Sciatic nerve (tissue), 2 donors: Measurements from ENCODE around the gene TNS4. TPM values are rescaled to one million over a fixed set of nuclear protein-coding genes. Genes with fewer than 3 reads are reported as not detected.
"Not testable (repeated sequence)": the region's sequence is repeated elsewhere in the genome, so short reads cannot be mapped to it uniquely, and the experiment has no call there.

Experiments
- ATAC-seq: fragments of 200-7000 bp; cut with Tn5 transposase; one replicate; pipeline ENCODE4 v1.9.1; 2020; ENCODE audit warnings: mild to moderate bottlenecking, moderate library complexity
- DNase-seq: peaks from one replicate; pipeline ENCODE4 v3.0.0-alpha.2; 2020; ENCODE audit warnings: low spot score
- intact Hi-C: fragments of 100-400 bp; cut with DNase I; formaldehyde crosslinking; loops from one replicate; pipeline ENCODE4 v1.14.2; 2022
- total RNA-seq: library from RNA; stranded (reverse); fragmentation: NEBNext Ultra II Directional; extraction: Animal tissue kit (Norgen Biotek cat#: 25700); gene quantifications from one replicate; pipeline ENCODE4 v1.2.1, GENCODE V29; 2021
- donor health status: DM: no; HTN: no; CAD: no.
- donor health status: DM: no; HTN: no; CAD: no.

TNS4 gene, protein sequence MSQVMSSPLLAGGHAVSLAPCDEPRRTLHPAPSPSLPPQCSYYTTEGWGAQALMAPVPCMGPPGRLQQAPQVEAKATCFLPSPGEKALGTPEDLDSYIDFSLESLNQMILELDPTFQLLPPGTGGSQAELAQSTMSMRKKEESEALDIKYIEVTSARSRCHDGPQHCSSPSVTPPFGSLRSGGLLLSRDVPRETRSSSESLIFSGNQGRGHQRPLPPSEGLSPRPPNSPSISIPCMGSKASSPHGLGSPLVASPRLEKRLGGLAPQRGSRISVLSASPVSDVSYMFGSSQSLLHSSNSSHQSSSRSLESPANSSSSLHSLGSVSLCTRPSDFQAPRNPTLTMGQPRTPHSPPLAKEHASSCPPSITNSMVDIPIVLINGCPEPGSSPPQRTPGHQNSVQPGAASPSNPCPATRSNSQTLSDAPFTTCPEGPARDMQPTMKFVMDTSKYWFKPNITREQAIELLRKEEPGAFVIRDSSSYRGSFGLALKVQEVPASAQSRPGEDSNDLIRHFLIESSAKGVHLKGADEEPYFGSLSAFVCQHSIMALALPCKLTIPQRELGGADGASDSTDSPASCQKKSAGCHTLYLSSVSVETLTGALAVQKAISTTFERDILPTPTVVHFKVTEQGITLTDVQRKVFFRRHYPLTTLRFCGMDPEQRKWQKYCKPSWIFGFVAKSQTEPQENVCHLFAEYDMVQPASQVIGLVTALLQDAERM
- total RNA-seq, result 0.36 TPM

DNA sequence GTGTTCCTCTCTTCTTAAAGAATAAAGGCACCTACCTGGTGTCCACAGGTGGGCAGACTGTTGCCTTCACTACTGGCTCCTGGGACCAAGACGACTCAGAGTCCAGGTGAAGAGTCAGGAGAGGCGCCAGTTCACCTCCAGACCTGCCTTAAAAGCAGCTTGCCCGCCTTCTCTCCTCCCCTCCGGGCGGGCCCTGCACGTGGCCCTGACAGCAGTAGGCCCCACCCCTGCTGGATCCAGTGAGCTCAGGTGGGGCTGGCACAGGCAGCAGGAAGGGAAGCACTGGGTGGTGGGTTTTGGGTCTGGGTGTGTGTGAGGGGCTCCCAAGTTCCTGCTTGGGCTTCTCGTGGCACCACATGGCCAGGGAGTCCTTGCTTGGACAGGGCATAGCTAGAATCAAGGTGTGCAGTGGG lies at the start of gene TNS4:
TNS4 (minus strand) TSS at position 125 of the 413 bp plus-strand sequence. CDS start 5,198 bp downstream, outside the sequence.
- no peak for DNase-seq
- intact Hi-C loops, result no loop called here
- ATAC-seq, result no peak

DNA sequence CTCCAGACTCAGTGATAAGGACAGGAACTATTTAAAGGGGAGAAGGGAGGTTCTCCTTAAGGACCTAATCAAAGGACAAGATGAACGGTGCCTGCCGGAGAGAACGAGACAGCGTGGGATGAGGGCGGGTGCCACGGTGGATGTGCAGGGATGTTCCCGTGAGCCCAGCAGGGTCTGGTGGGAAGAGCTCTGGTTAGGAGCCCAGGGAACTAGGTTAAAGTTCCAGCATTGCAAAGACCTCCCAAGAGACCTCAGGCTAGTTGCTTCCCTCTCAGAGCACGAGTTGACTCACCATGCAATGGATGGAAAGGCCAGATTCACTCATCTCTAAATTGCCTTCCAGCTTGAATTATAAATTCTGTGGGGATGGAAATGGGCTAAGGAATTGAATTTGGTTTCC lies 49.2 kb upstream of the TNS4 start:
- DNase-seq (peak; percentile 63), ATAC-seq (peak; percentile 12)
- intact Hi-C loops, result loop anchor here (10.0 kb wide), 2 partner anchors 116 to 246 kb away; partner anchors contain the start of gene RARA

DNA sequence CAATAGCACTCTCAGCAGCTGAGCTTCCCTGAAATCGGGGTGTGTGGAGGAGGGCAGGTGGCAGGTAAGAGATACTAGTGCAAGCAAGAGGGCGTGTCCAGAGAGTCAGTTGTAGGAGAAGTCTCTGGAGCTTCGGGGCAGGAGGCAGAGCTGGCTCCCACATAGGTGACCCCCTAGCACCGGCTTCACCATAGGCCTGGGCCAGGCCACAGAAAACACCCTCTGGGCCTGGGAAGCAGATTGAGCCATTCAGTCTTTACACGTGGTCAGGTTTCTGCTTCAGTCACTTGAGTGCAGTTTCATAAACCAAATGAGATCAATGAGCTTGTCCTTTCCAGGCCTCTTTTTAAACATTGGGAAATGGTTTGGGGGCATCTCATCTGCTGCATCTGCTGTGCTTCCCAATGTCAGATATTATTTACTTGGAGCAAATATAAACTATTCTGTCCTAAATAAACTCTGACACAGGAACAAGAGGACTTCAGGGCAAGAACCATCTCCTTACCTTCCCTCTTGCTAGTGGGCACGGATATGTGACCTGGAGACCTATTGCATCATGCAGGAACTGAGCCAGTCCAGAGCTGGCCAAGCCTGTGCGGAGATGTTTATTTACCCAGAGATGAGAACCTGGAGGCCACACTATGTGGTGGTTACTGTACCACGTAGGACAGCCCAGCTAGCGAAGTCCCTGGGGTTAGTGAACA lies 47.7 kb upstream of the TNS4 start:
- peak; percentile 54 for ATAC-seq

DNA sequence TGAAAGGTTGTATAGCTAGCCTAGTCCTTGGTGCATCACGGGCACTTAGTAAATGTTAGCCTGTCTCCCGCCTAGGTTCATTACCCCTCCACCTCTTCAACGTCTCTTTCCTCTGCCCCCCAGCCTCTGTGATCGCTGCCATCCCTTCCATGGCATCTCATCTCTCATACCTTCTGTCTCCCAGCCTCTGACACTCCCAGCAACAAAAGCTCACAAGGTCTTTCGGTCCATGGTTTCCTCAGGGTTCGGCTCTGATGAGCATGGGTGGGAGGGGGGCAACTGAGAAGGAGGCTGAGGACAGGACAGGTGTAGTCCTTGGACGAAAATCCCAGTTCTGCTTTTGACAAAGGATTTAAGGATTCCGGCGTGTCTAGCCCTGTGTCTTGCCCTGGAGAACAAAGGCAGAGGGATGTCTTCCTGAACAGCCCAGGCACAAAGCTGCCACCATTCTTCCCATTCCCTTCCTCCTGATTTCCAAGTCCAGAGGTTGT lies 47.1 kb upstream of the TNS4 start:
- DNase-seq (peak; percentile 33), ATAC-seq (no peak)
- intact Hi-C loops, result no loop called here

More for the DNA sequence above, 47.7 kb upstream of the TNS4 start:
- intact Hi-C loops, result no loop called here
- peak; percentile 68 for DNase-seq

DNA sequence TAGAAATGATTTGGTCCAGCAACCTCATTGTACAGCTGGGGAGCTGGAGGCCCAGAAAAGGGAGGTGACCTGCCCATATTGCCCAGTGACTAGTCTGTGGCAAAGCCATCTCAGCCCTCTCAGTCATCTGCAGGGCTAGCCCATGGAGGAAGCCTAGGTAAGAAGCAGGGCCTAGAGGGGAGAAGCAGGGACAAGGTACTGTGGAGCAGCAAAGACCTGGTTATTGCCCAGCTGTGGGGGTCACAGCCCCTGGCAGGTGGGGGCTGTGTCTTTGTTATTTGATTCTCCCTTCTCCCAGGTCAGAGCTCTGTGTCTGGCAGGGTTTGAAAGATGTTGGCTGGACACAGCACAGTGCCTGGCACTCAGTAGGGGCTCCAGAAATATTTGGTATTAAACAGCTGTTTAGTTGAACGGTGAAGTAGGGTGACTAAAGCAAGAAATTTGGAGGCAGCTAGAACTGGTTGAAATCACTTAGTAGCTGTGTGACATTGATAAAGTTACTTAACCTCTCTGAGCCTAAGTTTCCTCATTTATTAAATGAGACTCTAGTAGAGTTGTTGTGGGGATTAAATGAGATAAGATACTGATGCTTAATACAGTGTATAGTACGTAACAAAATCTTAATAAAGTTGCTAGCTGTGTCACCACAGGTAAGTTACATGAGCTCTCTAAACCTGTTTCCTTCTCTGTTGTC lies 46.5 kb upstream of the TNS4 start:
- DNase-seq, result no peak
- no peak for ATAC-seq
- intact Hi-C loops, result no loop called here

DNA sequence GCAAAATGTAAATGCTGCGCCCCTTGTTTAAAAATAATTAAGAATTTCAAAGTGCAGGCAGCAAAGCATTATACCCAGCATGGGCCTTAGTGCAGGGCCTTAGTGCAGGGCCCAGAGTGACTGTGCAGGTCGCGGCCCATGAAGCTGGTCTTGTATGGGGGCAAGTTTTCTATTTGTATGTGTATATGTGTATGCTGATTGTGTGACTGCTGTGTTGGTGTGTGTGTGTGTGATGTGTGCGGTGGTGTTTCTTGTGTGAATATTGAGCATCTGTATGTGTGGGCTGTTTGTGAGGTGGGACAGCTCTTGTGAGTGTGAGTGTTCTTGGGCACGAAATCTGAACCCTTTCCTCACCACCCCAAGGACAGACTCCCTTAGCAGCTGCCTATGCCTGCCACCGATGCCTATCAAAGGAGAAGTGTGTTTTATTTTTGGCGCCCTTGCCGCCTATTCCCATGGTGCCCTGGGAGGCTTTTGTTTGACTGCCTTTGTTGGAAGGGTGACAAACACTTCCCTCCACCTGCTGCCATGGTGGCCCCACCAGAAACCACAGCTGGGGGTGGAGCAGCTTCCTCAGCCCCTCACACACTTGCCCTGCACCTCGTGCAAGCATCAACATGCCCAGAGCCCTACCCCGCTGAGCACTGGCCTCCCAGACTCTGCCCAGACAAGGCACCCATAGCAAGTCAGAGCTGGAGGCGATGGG lies 45.8 kb upstream of the TNS4 start:
- ATAC-seq (no peak), DNase-seq (peak; percentile 54)

DNA sequence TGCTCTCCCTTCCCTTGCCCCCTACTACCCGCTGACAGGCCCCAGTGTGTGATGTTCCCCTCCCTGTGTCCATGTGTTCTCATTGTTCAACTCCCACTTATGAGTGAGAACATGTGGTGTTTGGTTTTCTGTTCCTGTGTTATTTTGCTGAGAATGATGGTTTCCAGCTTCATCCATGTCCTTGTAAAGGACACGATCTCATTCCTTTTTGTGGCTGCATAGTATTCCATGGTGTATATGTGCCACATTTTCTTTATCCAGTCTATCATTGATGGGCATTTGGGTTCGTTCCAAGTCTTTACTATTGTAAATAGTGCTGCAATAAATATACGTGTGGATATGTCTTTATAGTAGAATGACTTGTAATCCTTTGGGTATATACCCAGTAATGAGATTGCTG lies 45.1 kb upstream of the TNS4 start:
- intact Hi-C loops, DNase-seq, ATAC-seq: not testable (repeated sequence)

More for the DNA sequence above, 45.8 kb upstream of the TNS4 start:
- intact Hi-C loops, result no loop called here

DNA sequence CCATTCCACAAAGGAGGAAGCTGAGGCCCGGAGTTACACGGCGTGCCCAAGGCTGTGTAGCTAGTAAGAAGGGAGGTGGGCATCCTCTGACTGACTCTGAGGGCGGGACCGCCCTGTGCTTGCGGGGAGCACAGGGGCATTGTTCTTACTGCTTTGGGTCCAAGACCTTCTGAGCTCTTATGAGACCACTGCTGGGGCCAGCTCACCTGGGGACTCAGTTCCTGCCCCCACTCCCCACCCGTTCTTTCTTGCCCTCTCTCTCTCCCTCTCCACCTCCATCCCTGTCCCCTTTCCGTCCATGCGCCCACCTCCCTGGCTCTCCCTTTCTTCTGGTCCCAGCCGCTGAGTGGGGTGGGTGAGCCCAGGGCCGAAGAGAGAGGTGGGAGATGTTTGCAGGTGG lies 44.2 kb upstream of the TNS4 start:
- intact Hi-C loops, result no loop called here
- ATAC-seq, result no peak
- peak; percentile 48 for DNase-seq

DNA sequence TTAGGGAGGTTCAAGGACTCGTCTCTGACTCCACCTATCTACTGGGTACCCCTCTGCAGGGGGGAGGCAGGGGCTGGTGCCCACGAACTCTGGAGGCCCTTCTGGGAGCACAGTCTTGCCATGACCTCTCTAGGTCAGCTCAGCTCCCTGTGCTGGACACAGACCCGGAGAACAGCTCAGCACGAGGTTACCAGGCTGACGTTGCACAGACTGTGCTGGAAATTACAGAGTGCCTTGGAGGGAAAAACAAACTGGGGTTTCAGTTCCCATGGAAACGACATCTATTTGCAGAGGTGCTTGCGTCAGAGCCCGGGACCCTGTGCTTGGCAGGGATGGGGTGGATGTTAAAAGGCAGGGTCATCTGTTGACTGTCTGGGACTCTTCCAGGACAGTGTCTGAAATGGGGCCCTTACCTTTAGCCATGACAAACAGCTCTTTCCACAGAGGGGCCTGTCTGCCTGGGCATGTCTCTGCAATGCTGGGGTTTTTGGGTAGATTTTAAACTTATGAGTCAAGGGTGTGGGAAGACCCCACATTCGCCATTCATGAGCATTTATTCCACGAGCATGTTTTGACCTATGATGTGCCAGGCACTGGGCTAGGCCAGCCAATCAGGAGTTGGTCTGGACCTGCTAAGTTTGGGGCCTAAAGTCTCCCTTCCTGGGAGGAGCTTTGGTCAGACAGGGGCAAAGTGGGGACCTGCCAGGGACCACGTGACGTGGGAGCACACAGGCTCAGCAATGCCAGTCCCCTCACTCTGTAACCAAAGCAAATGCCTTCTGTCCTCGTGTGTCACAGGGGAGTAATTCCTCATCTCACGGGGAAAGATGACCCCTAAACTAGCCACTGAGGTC lies 41.4 kb upstream of the TNS4 start:
- intact Hi-C loops, result no loop called here
- peak; percentile 97 for ATAC-seq
- peak; percentile 89 for DNase-seq

DNA sequence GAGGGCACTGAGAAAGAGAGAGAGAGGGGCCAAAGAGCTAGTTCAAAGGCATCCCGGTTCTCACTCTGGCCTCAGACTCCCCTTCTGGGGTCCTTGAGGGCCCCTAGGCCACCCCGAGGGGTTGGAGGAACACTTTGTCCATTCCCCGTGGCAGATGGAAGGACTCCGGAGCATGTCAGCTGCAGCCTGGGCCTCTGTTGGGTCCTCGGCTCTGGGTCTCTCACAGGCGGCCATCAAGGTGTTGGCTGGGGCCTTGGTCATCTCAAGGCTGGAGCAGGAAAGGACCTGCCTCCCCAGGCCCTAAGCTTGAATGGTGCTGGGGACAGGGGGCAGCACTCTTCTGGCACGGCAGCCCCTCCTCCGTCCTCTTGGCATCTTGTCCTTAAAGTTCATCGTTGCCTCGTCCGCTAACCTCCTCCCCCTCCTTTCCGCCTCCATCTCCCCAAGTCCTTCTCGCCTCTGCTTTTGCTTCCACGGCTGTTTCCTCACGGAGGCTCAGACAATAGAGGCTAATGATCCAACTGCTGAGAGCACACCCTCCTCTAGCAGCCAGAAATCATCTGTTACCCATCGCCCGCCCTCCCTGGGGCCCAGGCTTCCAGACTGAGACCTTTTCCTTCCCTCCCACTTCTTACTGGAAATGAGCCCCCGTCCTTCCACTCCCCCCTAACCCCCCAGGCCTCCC lies 40.6 kb upstream of the TNS4 start:
- DNase-seq (peak; percentile 88), ATAC-seq (peak; percentile 86)
- intact Hi-C loops, result no loop called here

DNA sequence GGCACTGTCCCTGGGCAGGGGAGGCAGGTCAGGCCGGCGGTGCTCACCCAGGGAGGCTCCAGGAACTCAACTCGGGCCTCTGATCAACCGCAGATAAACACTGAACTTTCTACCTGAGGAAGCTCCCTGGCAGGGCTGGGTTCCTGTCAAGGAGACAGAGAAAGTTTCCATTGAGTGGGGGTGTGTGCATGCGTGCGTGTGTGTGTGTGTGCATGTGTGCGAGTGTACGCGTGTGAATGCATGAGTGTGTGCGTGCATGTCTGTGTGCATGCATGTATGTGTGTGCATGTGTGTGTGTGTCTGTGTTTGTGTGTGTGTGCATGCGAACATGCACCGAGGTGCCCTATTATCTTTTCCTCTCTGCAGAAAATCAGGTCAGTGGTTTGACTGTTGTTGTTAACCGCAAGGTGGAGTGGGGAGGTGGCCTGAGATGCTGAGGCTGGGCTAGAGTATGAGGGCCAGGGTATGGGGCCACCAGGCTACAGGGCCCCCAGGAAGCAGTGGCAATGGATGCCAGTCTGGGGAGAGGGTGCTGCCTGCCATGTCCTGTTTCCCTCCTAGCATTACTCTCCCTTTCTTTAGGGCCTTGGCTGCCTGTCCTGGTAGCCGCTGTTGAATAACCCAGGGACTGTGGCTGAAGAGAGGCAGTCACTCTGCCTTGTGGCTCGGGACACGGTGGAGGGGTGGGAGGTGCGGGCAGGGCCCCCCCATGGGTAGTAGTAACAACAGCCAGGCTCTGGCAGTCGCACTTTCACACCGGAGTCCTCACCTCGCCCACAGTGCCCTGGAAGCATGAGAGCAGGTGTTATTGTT lies 39.8 kb upstream of the TNS4 start:
- no peak for ATAC-seq
- DNase-seq, result peak; percentile 68
- intact Hi-C loops, result no loop called here

DNA sequence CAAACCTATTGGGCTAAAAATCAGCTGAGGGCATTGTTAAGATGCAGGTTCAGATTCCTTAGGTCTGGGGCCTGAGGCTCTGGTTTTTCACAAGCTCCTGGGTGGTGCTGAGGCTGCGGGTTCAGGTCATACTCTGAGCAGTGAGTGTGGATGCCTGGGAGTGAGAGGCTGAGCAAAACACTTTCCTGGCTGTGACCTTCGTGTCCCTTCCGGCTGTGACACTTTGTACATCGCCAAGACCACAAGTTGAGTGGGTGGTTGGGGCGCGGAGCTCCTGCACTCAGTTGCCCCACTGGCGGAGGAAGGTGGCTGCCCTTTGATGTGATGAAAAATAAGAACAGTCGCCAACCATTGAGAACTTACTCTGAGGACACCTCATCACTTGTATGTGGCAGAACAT lies 39.0 kb upstream of the TNS4 start:
- ATAC-seq, result no peak
- peak; percentile 56 for DNase-seq
- intact Hi-C loops, result no loop called here

DNA sequence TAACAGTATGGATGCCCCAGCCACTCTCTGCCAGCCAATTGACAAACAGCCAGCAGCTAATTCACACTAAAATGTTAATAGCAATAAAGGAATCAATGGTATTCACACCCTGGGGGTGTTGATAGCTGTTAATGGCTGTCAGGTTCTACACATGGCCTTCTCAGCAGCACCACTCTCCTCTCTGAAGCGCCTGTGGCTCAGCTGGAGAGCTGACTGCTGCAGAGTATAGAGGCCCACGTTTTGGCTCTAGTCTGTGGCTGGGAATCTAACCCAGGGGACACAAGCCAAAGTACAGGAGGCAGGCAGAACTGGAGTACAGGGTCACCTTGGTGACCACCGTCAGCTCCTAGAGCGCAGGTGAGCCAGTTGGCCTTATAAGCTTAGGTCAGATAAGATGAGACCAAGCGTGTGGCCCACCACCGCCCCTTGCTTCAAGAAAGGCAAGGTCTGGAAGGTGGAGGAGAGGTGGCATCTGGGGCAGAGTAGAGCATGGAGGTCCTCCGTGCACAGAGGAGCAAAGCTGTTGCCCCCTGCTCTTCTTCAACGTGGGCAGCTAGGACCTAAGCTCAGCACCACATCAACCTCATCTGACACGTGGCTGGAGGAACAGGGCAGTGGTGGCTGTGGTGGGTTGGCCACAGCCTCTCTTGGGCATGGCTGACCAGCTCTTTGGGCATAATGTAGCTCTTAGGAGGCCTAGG lies 38.4 kb upstream of the TNS4 start:
- intact Hi-C loops, result no loop called here
- ATAC-seq, result no peak
- peak; percentile 57 for DNase-seq

DNA sequence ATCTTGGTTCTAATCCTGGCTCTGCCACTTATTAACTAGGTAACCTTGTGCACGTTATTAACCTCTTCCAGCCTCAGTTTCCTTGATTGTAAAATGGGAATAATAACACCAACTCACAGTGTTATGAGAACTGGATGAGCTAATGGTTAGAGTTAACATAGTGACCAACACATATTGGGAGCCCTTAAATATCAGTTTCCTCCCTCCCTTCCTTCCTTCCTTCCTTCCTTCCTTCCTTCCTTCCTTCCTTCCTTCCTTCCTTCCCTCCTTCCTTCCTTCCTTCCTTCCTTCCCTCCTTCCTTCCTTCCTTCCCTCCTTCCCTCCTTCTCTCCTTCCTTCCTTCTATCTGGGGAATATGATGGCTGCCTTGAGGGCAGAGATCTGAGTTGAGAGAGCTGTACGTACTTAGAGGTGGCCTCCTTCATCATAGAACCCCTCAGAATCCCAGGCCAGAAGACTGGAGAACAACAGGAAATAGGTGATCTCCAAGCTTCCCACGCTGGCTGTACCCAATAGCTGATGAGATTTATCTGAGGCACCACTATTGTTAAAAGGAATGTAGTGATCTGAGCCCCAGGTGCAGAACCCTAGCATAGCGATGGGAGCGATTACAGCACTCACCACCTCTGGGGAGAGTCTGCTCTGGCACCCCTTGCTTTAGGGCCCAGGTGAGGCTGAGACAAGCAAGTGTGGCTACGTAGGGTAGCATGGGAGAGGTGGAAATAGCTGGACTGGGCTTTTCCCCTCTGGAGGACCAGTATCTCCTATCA lies 37.7 kb upstream of the TNS4 start:
- ATAC-seq, result no peak
- DNase-seq, result peak; percentile 26
- intact Hi-C loops, result no loop called here
